ENCODE data around the gene ALLC.
A peak's percentile ranks its signal among the peaks of the same experiment; 100 is the strongest.

ALLC gene

GRCh38 chr2:3627500-3628100 is 30.4 kb upstream of the ALLC start:
- Histone ChIP-seq H4K20me1 (ENCODE audit: control insufficient read depth, insufficient read depth, low read depth, low read length) (no peaks in the 10 kb centered on the region), H3K27ac (ENCODE audit: low read depth, low read length) (no peak overlapping the region), H3K79me2 (ENCODE audit: control insufficient read depth, low read length) (no peaks in the 10 kb centered on the region), H3K4me2 (ENCODE audit: low read length) (no peak overlapping the region), H3K4me1 (ENCODE audit: control insufficient read depth, low read length) (no peaks in the 10 kb centered on the region), H3K4me3 (ENCODE audit: low read length) (no peak overlapping the region), H3K9me3 (ENCODE audit: control insufficient read depth, insufficient read depth, low read length) (no peaks in the 10 kb centered on the region), H3K9me2 (replicated peaks; ENCODE audit: control insufficient read depth, low read length) (no peaks in the 10 kb centered on the region), H3K36me3 (ENCODE audit: control insufficient read depth, low read length) (no peaks in the 10 kb centered on the region), H3K27me3 (ENCODE audit: control insufficient read depth, low read length) (no peaks in the 10 kb centered on the region), H3F3A (ENCODE audit: control insufficient read depth, insufficient read depth) (no peaks in the 10 kb centered on the region)
- TF ChIP-seq EZH2phosphoT487 (IDR thresholded peaks at IDR 0.05; ENCODE audit: borderline replicate concordance, low read length) (no peak), CTCF (IDR thresholded peaks at IDR 0.05; ENCODE audit: low read depth, low read length, poor library complexity, severe bottlenecking) (no peak)

GRCh38 chr2:3628241-3628679 is 29.7 kb upstream of the ALLC start:
- H3K4me2 ChIP-seq (ENCODE audit: low read length) = no peak overlapping the region
- no peaks in the 10 kb centered on the region for H3K36me3 ChIP-seq (ENCODE audit: control insufficient read depth, low read length)
- H3K4me3 ChIP-seq (ENCODE audit: low read length) = no peak overlapping the region
- H3K27me3 ChIP-seq (ENCODE audit: control insufficient read depth, low read length) = no peaks in the 10 kb centered on the region
- no peaks in the 10 kb centered on the region for H3F3A ChIP-seq (ENCODE audit: control insufficient read depth, insufficient read depth)
- no peaks in the 10 kb centered on the region for H3K9me2 ChIP-seq (replicated peaks; ENCODE audit: control insufficient read depth, low read length)
- no peak for TF ChIP-seq CTCF (IDR thresholded peaks at IDR 0.05; ENCODE audit: low read depth, low read length, poor library complexity, severe bottlenecking)
- no peak for TF ChIP-seq EZH2phosphoT487 (IDR thresholded peaks at IDR 0.05; ENCODE audit: borderline replicate concordance, low read length)
- H3K79me2 ChIP-seq (ENCODE audit: control insufficient read depth, low read length) = no peaks in the 10 kb centered on the region
- H3K27ac ChIP-seq (ENCODE audit: low read depth, low read length) = no peak overlapping the region
- no peaks in the 10 kb centered on the region for H3K9me3 ChIP-seq (ENCODE audit: control insufficient read depth, insufficient read depth, low read length)
- H3K4me1 ChIP-seq (ENCODE audit: control insufficient read depth, low read length) = no peaks in the 10 kb centered on the region
- H4K20me1 ChIP-seq (ENCODE audit: control insufficient read depth, insufficient read depth, low read depth, low read length) = no peaks in the 10 kb centered on the region

GRCh38 chr2:3628800-3629199 is 29.2 kb upstream of the ALLC start:
- no peaks in the 10 kb centered on the region for H3K79me2 ChIP-seq (ENCODE audit: control insufficient read depth, low read length)
- H3K4me3 ChIP-seq (ENCODE audit: low read length) = no peak overlapping the region
- H3K9me2 ChIP-seq (replicated peaks; ENCODE audit: control insufficient read depth, low read length) = no peaks in the 10 kb centered on the region
- TF ChIP-seq EZH2phosphoT487 (IDR thresholded peaks at IDR 0.05; ENCODE audit: borderline replicate concordance, low read length) (no peak), CTCF (IDR thresholded peaks at IDR 0.05; ENCODE audit: low read depth, low read length, poor library complexity, severe bottlenecking) (peak; percentile 41)
- H3F3A ChIP-seq (ENCODE audit: control insufficient read depth, insufficient read depth) = no peaks in the 10 kb centered on the region
- H3K4me2 ChIP-seq (ENCODE audit: low read length) = no peak overlapping the region
- H3K27me3 ChIP-seq (ENCODE audit: control insufficient read depth, low read length) = no peaks in the 10 kb centered on the region
- H3K4me1 ChIP-seq (ENCODE audit: control insufficient read depth, low read length) = no peaks in the 10 kb centered on the region
- H3K36me3 ChIP-seq (ENCODE audit: control insufficient read depth, low read length) = no peaks in the 10 kb centered on the region
- H3K27ac ChIP-seq (ENCODE audit: low read depth, low read length) = no peak overlapping the region
- no peaks in the 10 kb centered on the region for H4K20me1 ChIP-seq (ENCODE audit: control insufficient read depth, insufficient read depth, low read depth, low read length)
- no peaks in the 10 kb centered on the region for H3K9me3 ChIP-seq (ENCODE audit: control insufficient read depth, insufficient read depth, low read length)
